PC-9 (cell line): ENCODE data around the gene POU6F2.

Experiments used
- EZH2 ChIP-seq: fragments of 200-600 bp; sonication (generic); IDR thresholded peaks from 2 replicates; pipeline ENCODE4 v1.8.0; 2017; ENCODE audit warnings: antibody characterized with exemption, low read depth
- TF ChIP-seq, protein P1 (sequence below): fragments of 200-600 bp; sonication (generic); conservative IDR thresholded peaks from 2 replicates; pipeline ENCODE4 v1.6.1; 2017; ENCODE audit warnings: mixed run types, antibody characterized with exemption, mild to moderate bottlenecking, moderate library complexity

DNA sequence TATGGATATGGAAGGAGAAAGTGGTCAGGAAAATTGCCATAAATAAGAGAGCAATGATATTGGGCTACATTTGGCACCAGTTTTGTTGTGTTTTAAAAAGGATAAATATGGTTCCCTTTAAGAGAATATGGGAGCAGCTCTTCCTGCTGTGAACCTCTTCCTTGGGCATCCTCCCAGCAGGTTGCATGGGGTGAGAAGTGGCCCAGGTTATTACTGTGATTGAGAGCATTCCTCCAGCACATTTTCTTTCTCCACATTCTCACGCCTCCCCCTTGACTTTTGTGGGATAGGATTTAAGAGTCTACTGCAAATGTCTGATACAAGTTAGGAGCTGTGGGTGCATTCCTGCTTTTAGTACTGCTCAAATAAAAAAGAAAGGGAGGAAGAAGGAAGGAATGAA, 214.8 kb downstream of the POU6F2 start:
- TF ChIP-seq, protein P1, sequence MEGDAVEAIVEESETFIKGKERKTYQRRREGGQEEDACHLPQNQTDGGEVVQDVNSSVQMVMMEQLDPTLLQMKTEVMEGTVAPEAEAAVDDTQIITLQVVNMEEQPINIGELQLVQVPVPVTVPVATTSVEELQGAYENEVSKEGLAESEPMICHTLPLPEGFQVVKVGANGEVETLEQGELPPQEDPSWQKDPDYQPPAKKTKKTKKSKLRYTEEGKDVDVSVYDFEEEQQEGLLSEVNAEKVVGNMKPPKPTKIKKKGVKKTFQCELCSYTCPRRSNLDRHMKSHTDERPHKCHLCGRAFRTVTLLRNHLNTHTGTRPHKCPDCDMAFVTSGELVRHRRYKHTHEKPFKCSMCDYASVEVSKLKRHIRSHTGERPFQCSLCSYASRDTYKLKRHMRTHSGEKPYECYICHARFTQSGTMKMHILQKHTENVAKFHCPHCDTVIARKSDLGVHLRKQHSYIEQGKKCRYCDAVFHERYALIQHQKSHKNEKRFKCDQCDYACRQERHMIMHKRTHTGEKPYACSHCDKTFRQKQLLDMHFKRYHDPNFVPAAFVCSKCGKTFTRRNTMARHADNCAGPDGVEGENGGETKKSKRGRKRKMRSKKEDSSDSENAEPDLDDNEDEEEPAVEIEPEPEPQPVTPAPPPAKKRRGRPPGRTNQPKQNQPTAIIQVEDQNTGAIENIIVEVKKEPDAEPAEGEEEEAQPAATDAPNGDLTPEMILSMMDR = no peak
- TF ChIP-seq EZH2 = no peak
